ENCODE measurements around the gene TPRG1.

DNA sequence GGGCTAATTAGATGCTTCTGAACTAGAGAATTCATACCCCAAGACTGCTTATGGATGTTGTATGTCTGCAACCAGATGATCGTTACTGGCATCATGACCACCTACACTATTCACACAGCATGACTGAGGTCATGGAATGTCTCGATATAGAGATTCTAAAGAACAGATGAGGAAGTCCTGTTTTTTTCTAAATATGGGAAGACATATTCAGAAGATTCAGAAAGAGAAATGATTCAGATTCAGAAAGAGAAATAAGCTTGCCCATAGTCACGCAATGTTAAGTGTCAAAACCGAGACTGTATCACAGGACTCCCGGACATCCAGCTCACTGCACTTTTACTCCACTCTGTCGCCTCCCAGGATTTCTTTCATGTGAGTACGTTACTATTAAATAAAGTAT is 136.2 kb downstream of the TPRG1 start:
- TF ChIP-seq, protein P1, sequence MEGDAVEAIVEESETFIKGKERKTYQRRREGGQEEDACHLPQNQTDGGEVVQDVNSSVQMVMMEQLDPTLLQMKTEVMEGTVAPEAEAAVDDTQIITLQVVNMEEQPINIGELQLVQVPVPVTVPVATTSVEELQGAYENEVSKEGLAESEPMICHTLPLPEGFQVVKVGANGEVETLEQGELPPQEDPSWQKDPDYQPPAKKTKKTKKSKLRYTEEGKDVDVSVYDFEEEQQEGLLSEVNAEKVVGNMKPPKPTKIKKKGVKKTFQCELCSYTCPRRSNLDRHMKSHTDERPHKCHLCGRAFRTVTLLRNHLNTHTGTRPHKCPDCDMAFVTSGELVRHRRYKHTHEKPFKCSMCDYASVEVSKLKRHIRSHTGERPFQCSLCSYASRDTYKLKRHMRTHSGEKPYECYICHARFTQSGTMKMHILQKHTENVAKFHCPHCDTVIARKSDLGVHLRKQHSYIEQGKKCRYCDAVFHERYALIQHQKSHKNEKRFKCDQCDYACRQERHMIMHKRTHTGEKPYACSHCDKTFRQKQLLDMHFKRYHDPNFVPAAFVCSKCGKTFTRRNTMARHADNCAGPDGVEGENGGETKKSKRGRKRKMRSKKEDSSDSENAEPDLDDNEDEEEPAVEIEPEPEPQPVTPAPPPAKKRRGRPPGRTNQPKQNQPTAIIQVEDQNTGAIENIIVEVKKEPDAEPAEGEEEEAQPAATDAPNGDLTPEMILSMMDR (IDR thresholded peaks at IDR 0.05; ENCODE audit: low read depth, low read length, poor library complexity, severe bottlenecking), result no peak
- TF ChIP-seq EZH2phosphoT487 (IDR thresholded peaks at IDR 0.05; ENCODE audit: borderline replicate concordance, low read length), result no peak

All from DOHH2 (cell line).